GM13976 (cell line): Measurements from ENCODE around the gene PPP6C.
A peak's percentile ranks its signal among the peaks of the same experiment; 100 is the strongest.
"Not testable (repeated sequence)": the region's sequence is repeated elsewhere in the genome, so short reads cannot be mapped to it uniquely, and the experiment has no call there.

ENCODE experiments used
- DNase-seq: peaks from one replicate; pipeline ENCODE4 v3.0.0; 2012; ENCODE audit warnings: low spot score
- CTCF ChIP-seq: IDR thresholded peaks from 2 replicates; pipeline ENCODE4 v1.5.1; 2012; ENCODE audit warnings: borderline replicate concordance, mild to moderate bottlenecking; ENCODE audit not compliant: insufficient read depth; ENCODE audit errors: extremely low read depth, missing control alignments, control extremely low read depth
- in situ Hi-C: fragments of 300-500 bp; cut with MboI; formaldehyde crosslinking; loops from one replicate; pipeline ENCODE4 v1.12.0; 2022; ENCODE audit warnings: low sequenced_read_pairs, mixed read lengths, inconsistent platforms; ENCODE audit not compliant: unreplicated experiment

Gene PPP6C

GRCh38 chr9:125227761-125228160 is 38.2 kb upstream of the PPP6C start:
- DNase-seq, result no peak
- no peak for TF ChIP-seq CTCF
- in situ Hi-C loops, result no loop called here

DNA sequence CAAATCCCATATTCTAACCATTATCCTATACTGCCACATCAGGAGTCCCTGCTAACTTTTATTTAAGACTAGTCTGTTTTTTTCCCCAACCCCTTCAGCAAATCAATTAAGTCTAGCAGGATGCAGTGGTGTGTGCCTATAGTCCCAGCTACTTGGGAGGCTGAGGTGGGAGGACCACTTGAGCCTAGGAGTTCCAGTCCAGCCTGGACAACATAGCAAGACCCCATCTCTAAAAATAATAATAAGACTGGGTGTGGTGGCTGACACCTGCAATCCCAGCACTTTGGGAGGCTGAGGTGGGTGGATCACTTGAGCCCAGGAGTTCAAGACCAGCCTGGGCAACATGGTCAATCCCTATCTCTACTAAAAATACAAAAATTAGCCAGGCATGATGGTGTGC is 35.3 kb upstream of the PPP6C start:
- not testable (repeated sequence) for DNase-seq

DNA sequence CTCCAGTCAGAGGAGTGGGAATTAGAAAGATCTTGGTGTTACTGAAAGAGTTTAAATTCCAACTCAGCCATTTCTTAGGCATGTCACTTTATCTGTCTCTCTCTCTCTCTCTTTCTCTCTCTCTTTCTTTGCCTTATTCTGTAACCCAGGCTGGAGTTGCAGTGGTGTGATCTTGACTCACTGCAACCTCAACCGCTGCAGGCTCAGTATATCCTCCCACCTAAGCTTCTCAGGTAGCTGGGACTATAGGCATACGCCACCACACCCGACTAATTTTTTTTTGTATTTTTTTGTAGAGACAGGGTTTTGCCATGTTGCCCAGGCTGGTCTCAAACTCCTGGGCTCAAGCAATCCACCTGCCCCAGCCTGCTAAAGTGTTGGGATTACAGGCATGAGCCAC is 29.0 kb upstream of the PPP6C start:
- in situ Hi-C loops, result no loop called here
- no peak for DNase-seq
- no peak for TF ChIP-seq CTCF

More for the DNA sequence above, 35.3 kb upstream of the PPP6C start:
- in situ Hi-C loops, result not testable (repeated sequence)

DNA sequence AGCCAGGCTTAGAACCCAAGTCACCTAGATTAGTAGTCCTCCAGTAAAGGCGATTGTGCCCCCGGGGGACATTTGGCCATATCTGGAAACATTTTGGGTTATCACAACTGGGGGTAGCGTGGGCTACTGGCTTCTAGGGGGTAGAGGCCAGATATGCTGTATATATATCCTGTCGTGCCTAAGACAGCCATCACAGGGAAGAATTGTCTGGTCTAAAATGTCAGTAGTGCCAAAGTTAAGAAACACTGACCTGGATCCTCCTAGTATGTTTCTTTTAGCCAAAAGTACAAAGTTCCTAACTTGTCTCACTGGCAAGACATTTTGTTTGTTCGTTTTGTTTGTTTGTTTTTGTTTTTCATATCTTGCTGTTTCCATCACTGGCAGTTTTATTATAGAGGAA is 24.6 kb upstream of the PPP6C start:
- in situ Hi-C loops, result no loop called here
- no peak for TF ChIP-seq CTCF
- DNase-seq, result no peak

- in situ Hi-C loops, result no loop called here
- no peak for TF ChIP-seq CTCF
- no peak for DNase-seq
Observed at GRCh38 chr9:125204477-125204876, 14.9 kb upstream of the PPP6C start.

GRCh38 chr9:125202846-125203618 is 13.4 kb upstream of the PPP6C start:
- DNase-seq, result no peak
- in situ Hi-C loops, result no loop called here
- TF ChIP-seq CTCF, result no peak

DNA sequence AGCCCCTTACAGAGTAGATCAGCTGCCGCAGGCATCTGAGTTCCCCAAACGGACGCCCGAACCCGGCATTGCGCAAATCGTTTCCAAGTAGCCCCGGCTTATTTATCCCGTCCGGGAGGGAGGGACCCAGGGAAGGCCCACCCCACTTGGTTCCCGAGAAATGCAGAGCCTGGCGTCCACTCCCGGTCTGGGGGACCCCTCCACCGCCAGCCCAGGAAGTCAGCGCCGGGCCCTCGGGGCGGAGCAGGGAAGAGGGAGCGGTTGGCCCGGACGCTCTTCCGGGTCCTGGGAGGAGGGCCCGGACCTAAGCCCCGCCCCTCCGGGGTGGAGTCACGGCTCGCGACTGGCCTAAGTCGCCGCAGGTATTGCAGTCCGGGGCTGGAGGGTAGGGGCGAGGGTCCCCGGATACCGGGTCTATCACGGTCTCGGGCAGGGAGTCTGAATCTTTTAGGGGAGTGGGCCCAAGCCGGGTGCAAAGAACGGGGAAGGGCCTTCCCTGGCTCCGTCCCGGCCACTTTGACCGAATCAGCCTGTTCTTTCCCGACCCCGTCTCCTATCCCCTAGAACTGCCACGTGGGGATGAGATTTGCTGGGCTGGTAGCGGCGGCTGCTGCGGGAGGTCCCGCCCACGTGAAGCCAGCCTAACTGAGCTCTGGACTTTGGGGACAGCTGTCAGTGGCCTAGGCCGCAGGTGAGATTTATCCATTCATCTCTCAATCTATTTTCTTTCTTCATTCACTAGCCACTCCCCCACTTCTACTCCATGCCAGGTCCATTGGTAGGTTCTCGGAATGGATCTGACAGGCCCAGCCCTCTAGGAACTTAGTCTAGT is 10.8 kb upstream of the PPP6C start, which contains the start of gene RABEPK:
Gene RABEPK, plus strand, starts transcription at position 327 of the 832 bp plus-strand sequence. CDS start 2,472 bp downstream, outside the sequence.
- no peak for TF ChIP-seq CTCF
- in situ Hi-C loops, result no loop called here
- peak; percentile 98 for DNase-seq

GRCh38 chr9:125195591-125195990 is 6.0 kb upstream of the PPP6C start:
- DNase-seq, in situ Hi-C loops: not testable (repeated sequence)

DNA sequence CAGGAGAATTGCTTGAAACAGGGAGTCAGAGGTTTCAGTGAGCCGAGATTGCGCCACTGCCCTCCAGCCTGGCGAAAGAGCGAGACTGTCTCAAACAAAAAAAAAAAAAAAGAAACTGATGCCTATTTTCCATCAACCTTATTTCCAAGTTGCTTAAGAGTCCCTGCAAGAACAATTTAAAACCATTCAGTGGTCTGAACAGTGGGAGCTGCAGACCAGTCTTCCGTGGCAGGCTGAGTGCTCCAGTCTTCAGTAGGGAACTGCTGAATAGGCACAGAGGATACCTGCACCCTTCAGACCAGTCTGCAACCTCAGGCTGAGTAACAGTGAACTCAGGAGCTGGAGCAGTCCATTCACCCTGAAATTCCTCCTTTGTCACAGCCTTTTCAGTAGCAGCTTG is 4.9 kb upstream of the PPP6C start:
- DNase-seq, in situ Hi-C loops: not testable (repeated sequence)
